ENCODE data around the gene RPS5.

- no peak for TF ChIP-seq CTCF (IDR thresholded peaks at IDR 0.05)
- TF ChIP-seq POLR2A (IDR thresholded peaks at IDR 0.05): no peak
Measured at GRCh38 chr19:58351990-58352755, 34.9 kb upstream of the RPS5 start.

Data from testis (tissue), 2 donors.